CD8-positive, alpha-beta memory T cell (primary cell): ENCODE measurements around the gene PREP. TPM values are rescaled to one million over a fixed set of nuclear protein-coding genes. Genes with fewer than 3 reads are reported as not detected.

Experiments used
- CTCF ChIA-PET: fragments of 350-600 bp; sonication (Branson Sonifier 250); formaldehyde crosslinking; loops from one replicate; lab custom pipeline; 2021; ENCODE audit warnings: antibody characterized with exemption; lab: Charles Lee
- POLR2A ChIA-PET: fragments of 350-600 bp; sonication (Branson Sonifier 250); formaldehyde crosslinking; loops from one replicate; lab custom pipeline; 2021; ENCODE audit warnings: antibody characterized with exemption; lab: Charles Lee
- DNase-seq, 5 donors: peaks; one replicate each; pipeline versions ENCODE4 v3.0.0 to v3.0.0-alpha.2; 2020 to 2022; ENCODE audit warnings: mixed read lengths in 1 of 5
- H3K27ac ChIP-seq: one replicate; pipeline ENCODE4 v1.7.0; 2013; ENCODE audit warnings: low read depth, mild to moderate bottlenecking, low read length, moderate library complexity
- H3K27me3 ChIP-seq: 2 replicates; pipeline ENCODE4 v1.7.0; 2013; ENCODE audit warnings: low read length, mild to moderate bottlenecking; ENCODE audit not compliant: insufficient read depth, poor library complexity, severe bottlenecking
- H3K36me3 ChIP-seq: 2 replicates; pipeline ENCODE4 v1.7.0; 2013; ENCODE audit warnings: mild to moderate bottlenecking, low read length, moderate library complexity; ENCODE audit not compliant: insufficient read depth
- H3K4me1 ChIP-seq: 2 replicates; pipeline ENCODE4 v1.7.0; 2013; ENCODE audit warnings: mild to moderate bottlenecking, low read length, moderate library complexity; ENCODE audit not compliant: insufficient read depth
- H3K4me3 ChIP-seq: 2 replicates; pipeline ENCODE4 v1.7.0; 2013; ENCODE audit warnings: mild to moderate bottlenecking, low read length
- H3K9me3 ChIP-seq: 2 replicates; pipeline ENCODE4 v1.7.0; 2013; ENCODE audit warnings: mild to moderate bottlenecking, low read length
- H3K27ac Mint-ChIP-seq, 8 donors: one replicate each; pipeline ENCODE4 v1.8.0; 2020 to 2021; ENCODE audit warnings: mixed read lengths in 8 of 8, mild to moderate bottlenecking in 6 of 8, inconsistent platforms in 3 of 8, moderate library complexity in 3 of 8
- H3K27me3 Mint-ChIP-seq, 2 donors: one replicate each; pipeline ENCODE4 v1.8.0; 2020 to 2021; ENCODE audit warnings: mixed read lengths in 2 of 2, mild to moderate bottlenecking in 1 of 2, moderate library complexity in 1 of 2
- H3K36me3 Mint-ChIP-seq, 3 donors: one replicate each; pipeline ENCODE4 v1.8.0; 2020 to 2021; ENCODE audit warnings: mixed read lengths in 3 of 3, inconsistent platforms in 1 of 3, mild to moderate bottlenecking in 1 of 3
- H3K4me1 Mint-ChIP-seq, 3 donors: one replicate each; pipeline ENCODE4 v1.8.0; 2020 to 2021; ENCODE audit warnings: mixed read lengths in 3 of 3, inconsistent platforms in 1 of 3, mild to moderate bottlenecking in 1 of 3
- H3K4me3 Mint-ChIP-seq, 7 donors: one replicate each; pipeline ENCODE4 v1.8.0; 2020 to 2021; ENCODE audit warnings: mixed read lengths in 7 of 7, mild to moderate bottlenecking in 6 of 7, moderate library complexity in 4 of 7, inconsistent platforms in 2 of 7
- H3K9me3 Mint-ChIP-seq, 5 donors: one replicate each; pipeline ENCODE4 v1.8.0; 2020 to 2022; ENCODE audit warnings: mixed read lengths in 5 of 5, mild to moderate bottlenecking in 3 of 5, moderate library complexity in 2 of 5, inconsistent platforms in 1 of 5
- polyA plus RNA-seq: library from polyadenylated mRNA; unstranded; fragments of 300-500 nt; fragmentation: Illumina TruSeq; gene quantifications from one replicate; pipeline ENCODE4 v1.2.3, GENCODE V29; 2021
- total RNA-seq, 2 experiments: library from RNA; stranded (reverse); gene quantifications; one replicate each; pipeline ENCODE4 v1.2.3, GENCODE V29; 2021

Gene PREP
- total and polyA plus RNA-seq, 3 experiments from 2014 or later, result 43.3 to 50.0 (median 49.9) TPM

DNA sequence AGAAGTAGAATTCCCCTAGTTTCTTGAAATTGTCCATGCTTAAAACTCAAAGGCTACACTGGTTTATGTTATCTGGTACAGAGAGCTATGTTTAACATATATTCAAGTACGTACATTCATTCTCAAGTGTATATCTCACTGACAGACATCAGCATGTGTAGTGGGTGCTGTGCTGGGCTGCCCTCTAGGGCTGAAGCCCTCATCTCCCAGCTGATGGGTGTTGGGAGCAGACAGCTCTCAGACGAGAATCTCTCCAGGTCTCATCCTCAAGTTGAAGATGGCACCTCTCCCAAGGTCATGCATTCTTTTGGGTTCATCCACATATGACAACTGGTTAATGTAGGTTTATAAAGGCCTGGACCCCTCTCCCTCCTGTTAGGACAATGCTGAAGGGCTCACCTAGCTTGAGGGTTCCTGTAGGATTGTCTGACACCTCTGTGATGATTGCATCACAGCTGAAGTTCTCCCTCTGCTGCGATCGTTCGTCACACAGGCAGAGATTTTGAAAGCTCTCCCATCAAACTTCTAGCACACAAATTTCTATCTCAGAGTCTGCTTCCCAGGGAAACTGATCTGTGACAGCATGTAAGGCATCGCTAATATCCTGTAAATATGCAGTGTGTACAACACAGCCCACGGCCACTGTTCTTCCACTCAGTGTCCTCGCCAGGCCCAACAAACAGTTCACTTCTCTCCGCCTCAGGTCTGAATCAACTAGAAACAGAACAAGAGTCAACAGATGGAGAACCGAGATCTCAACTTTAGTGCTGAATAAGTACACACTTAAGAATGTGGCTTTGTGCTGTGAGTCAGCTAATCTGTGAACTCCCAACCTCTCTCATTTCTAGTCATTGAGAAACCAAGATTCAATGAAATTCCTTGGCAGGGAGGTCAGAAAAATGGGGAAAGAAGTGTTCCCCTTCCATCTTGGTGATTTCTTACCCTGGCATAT lies 43.2 kb downstream of the PREP start:
- Histone ChIP-seq H3K4me1 (peaks cover 3% of the 10 kb centered on the region), H3K9me3 (no peaks in the 10 kb centered on the region), H3K36me3 (no peaks in the 10 kb centered on the region), H3K4me3 (no peak overlapping the region), H3K27me3 (no peaks in the 10 kb centered on the region), H3K27ac (no peak overlapping the region)
- CTCF ChIA-PET, result no interaction called here
- H3K4me3 Mint-ChIP-seq, result no peak overlapping the region
- H3K27ac Mint-ChIP-seq, result peak overlapping the region in 2 of 8 donors; percentile 54 to 55
- peaks cover 0 to 13% (median 4%) of the 10 kb centered on the region in 5 donors for H3K9me3 Mint-ChIP-seq
- peaks cover 37 to 80% (median 42%) of the 10 kb centered on the region in 3 donors for H3K36me3 Mint-ChIP-seq
- H3K27me3 Mint-ChIP-seq, result peaks cover 0 to 1% of the 10 kb centered on the region in 2 donors
- no peak for DNase-seq
- peaks cover 7 to 16% (median 14%) of the 10 kb centered on the region in 3 donors for H3K4me1 Mint-ChIP-seq
- POLR2A ChIA-PET, result no interaction called here

DNA sequence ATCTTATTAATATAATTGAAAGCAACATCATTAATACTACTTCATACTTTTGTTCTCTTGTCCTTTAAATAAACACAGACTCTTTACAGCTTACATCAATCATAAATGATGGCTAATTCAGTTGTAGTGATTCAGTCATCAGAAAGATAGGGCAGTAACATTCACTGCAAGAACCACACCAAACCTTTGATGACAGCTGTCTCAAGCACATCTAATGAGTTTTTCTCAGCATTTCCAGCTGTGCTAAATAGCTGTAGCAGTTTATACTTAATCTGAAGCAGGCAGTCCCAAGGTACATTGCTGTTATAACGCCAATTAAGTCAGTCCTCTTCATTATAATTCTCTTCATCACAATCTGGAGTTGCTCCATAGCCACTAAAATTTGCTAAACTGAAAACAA lies 45.7 kb downstream of the PREP start:
- no peak overlapping the region for H3K4me3 ChIP-seq
- Mint-ChIP-seq H3K4me1 (peaks cover 0 to 5% (median 5%) of the 10 kb centered on the region in 3 donors), H3K27me3 (no peaks in the 10 kb centered on the region), H3K27ac (no peak overlapping the region), H3K9me3 (peaks cover 0 to 13% (median 4%) of the 10 kb centered on the region in 5 donors), H3K36me3 (peaks cover 32 to 71% (median 41%) of the 10 kb centered on the region in 3 donors), H3K4me3 (no peak overlapping the region)
- no peaks in the 10 kb centered on the region for H3K9me3 ChIP-seq
- POLR2A ChIA-PET, result no interaction called here
- DNase-seq, result no peak
- H3K4me1 ChIP-seq, result no peaks in the 10 kb centered on the region
- peaks cover 6% of the 10 kb centered on the region for H3K36me3 ChIP-seq
- no peaks in the 10 kb centered on the region for H3K27me3 ChIP-seq
- H3K27ac ChIP-seq, result no peak overlapping the region
- CTCF ChIA-PET, result no interaction called here

DNA sequence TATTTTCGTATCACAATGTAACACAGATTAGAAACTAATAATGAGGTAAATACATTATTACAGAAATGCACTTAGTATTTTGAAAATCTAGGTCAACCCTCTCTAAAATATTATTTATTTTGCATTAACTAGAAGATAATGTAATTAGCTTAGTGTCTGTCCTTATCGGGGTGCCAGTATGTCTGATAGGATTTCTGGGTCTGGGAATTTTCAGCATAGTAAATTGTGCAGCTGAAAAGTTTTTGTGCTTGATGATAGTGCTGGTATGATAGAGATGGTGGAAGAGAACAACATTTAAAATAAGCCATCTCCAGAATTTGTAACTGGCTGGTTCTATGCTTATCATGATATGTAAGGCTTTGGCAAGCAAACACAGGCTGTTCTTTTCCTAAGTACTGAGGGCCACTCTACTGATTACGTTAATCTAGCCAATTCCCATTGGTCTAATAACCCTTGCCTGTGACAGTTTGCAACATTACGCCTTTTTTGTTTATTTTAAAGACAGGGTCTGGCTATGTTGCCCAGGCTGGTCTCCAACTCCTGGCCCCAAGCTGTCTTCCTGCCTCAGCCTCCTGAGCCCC lies 50.8 kb downstream of the PREP start:
- POLR2A ChIA-PET, result no interaction called here
- peaks cover 0 to 11% (median 1%) of the 10 kb centered on the region in 5 donors for H3K9me3 Mint-ChIP-seq
- no peak overlapping the region for H3K4me3 Mint-ChIP-seq
- Histone ChIP-seq H3K4me1 (no peaks in the 10 kb centered on the region), H3K4me3 (no peak overlapping the region), H3K27me3 (no peaks in the 10 kb centered on the region), H3K9me3 (no peaks in the 10 kb centered on the region), H3K27ac (no peak overlapping the region), H3K36me3 (peaks cover 18% of the 10 kb centered on the region)
- DNase-seq, result no peak
- H3K36me3 Mint-ChIP-seq, result peaks cover 25 to 75% (median 45%) of the 10 kb centered on the region in 3 donors
- peaks cover 0 to 5% (median 2%) of the 10 kb centered on the region in 3 donors for H3K4me1 Mint-ChIP-seq
- H3K27me3 Mint-ChIP-seq, result no peaks in the 10 kb centered on the region
- CTCF ChIA-PET, result no interaction called here
- no peak overlapping the region for H3K27ac Mint-ChIP-seq

DNA sequence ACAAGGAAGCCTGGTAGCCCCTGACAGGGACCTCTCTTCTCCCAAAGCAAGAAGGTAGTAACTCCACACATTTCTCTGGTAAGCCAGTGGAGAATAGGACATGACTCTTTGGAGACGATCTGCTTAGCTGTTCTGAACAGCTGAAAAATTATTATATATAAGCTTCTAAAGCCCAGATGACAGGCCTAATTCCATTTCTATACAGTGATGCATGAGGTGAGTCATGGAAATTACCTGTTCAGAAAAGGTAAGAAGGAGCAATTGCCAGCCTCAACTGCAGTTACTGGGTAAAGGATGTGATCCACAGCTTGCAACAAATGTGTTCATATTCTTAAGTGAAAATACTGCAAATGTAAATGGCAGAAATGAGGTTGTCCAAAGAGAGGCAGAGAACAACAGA lies 54.0 kb downstream of the PREP start:
- Mint-ChIP-seq H3K27me3 (no peaks in the 10 kb centered on the region), H3K4me3 (no peak overlapping the region), H3K36me3 (peaks cover 9 to 72% (median 34%) of the 10 kb centered on the region in 3 donors), H3K27ac (no peak overlapping the region), H3K4me1 (no peaks in the 10 kb centered on the region), H3K9me3 (no peaks in the 10 kb centered on the region)
- H3K36me3 ChIP-seq, result peaks cover 18% of the 10 kb centered on the region
- H3K4me1 ChIP-seq, result no peaks in the 10 kb centered on the region
- DNase-seq, result no peak
- H3K27me3 ChIP-seq, result no peaks in the 10 kb centered on the region
- ChIA-PET CTCF (no interaction called here), POLR2A (no interaction called here)
- no peak overlapping the region for H3K4me3 ChIP-seq
- H3K27ac ChIP-seq, result no peak overlapping the region
- no peaks in the 10 kb centered on the region for H3K9me3 ChIP-seq

DNA sequence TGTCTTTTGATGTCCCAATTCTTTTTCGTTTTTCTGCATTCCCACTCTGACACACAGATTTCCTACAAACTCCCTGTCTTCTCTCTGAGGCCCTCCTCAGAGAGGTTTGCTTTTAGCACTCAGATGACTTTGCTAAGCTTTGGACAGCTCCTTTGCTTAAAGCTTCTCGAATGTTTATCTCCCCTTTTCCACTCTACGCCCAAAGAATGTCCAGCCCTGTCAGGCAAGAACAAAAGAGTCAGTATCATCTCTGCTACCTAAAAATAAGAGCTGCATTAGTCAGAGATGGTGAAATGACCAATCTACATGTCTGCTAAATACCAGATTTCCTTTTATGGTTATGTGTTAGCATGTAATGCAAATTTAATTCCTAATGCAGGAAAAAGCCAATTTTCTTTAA lies 56.8 kb downstream of the PREP start:
- H3K27ac Mint-ChIP-seq, result peak overlapping the region in 2 of 8 donors; percentile 1 to 2
- Histone ChIP-seq H3K9me3 (no peaks in the 10 kb centered on the region), H3K4me1 (no peaks in the 10 kb centered on the region), H3K27me3 (no peaks in the 10 kb centered on the region), H3K27ac (no peak overlapping the region), H3K36me3 (peaks cover 2% of the 10 kb centered on the region), H3K4me3 (no peak overlapping the region)
- ChIA-PET POLR2A (no interaction called here), CTCF (interaction anchor here (1.0 kb wide), 1 partner anchor 46 kb away, joined by 3 read pairs; no protein-coding TSS in a partner anchor)
- H3K4me1 Mint-ChIP-seq, result peaks cover 12 to 20% (median 18%) of the 10 kb centered on the region in 3 donors
- H3K27me3 Mint-ChIP-seq, result no peaks in the 10 kb centered on the region
- H3K36me3 Mint-ChIP-seq, result peaks cover 23 to 60% (median 25%) of the 10 kb centered on the region in 3 donors
- H3K4me3 Mint-ChIP-seq, result no peak overlapping the region
- no peaks in the 10 kb centered on the region for H3K9me3 Mint-ChIP-seq
- no peak for DNase-seq

DNA sequence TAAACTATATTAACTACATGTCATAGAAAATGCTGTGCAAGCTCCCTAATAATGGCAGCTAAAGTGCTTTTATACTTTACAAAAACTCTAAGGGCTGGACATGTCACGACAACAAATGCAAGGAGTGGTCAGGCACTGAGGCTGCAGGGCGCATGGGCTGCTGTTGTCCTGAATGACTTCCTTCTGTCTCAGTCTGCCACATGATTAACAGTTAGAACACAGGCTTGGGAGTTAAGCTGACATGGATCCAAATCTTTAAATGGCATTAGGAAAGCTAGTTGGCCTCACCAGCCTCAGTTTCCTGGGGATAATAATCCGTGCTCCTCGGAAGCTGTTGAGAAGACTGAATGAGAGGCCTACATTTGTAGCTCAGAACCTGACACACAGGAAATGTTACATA lies 57.4 kb downstream of the PREP start:
- H3K4me3 ChIP-seq, result no peak overlapping the region
- H3K4me1 ChIP-seq, result no peaks in the 10 kb centered on the region
- no peak for DNase-seq
- peak overlapping the region in 1 of 7 donors; percentile 7 for H3K4me3 Mint-ChIP-seq
- H3K27me3 Mint-ChIP-seq, result no peaks in the 10 kb centered on the region
- H3K27ac ChIP-seq, result no peak overlapping the region
- H3K27ac Mint-ChIP-seq, result no peak overlapping the region
- H3K9me3 Mint-ChIP-seq, result no peaks in the 10 kb centered on the region
- H3K36me3 ChIP-seq, result no peaks in the 10 kb centered on the region
- no peaks in the 10 kb centered on the region for H3K9me3 ChIP-seq
- peaks cover 15 to 25% (median 23%) of the 10 kb centered on the region in 3 donors for H3K4me1 Mint-ChIP-seq
- H3K36me3 Mint-ChIP-seq, result peaks cover 25 to 58% (median 25%) of the 10 kb centered on the region in 3 donors
- POLR2A ChIA-PET, result no interaction called here
- no peaks in the 10 kb centered on the region for H3K27me3 ChIP-seq
- CTCF ChIA-PET, result interaction anchor here (1.0 kb wide), 1 partner anchor 45 kb away, joined by 3 read pairs; no protein-coding TSS in a partner anchor

DNA sequence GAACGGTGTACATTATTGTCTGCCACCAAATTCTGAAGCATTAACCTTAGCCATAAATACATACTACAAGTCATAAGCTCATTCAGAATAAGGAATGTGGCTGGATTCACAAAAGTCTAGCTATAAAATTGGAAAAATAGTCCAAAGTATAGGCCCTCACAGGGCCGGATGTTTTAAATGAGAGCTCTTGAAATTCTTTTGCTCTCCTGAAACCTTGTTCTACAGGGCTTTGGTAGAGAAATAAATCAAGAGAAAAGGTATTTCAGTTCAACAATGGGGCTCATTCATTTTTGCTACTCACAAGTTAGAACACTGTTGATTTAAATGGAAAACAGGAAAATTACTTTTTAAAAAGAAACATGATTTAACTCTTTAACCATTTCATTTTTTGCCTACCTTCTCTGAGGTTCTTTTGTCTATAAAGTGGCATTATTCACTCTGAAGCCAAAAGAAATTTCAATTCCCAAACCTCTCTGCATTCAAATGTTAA lies 58.0 kb downstream of the PREP start:
- Histone ChIP-seq H3K4me3 (no peak overlapping the region), H3K4me1 (no peaks in the 10 kb centered on the region), H3K9me3 (no peaks in the 10 kb centered on the region), H3K36me3 (no peaks in the 10 kb centered on the region), H3K27me3 (no peaks in the 10 kb centered on the region), H3K27ac (no peak overlapping the region)
- Mint-ChIP-seq H3K27ac (no peak overlapping the region), H3K4me3 (no peak overlapping the region), H3K36me3 (peaks cover 23 to 55% (median 25%) of the 10 kb centered on the region in 3 donors), H3K9me3 (no peaks in the 10 kb centered on the region), H3K27me3 (no peaks in the 10 kb centered on the region), H3K4me1 (peaks cover 15 to 29% (median 26%) of the 10 kb centered on the region in 3 donors)
- no peak for DNase-seq
- ChIA-PET POLR2A (no interaction called here), CTCF (no interaction called here)
